Measurements from ENCODE around the gene KCNIP3. TPM values are rescaled to one million over a fixed set of nuclear protein-coding genes. Genes with fewer than 3 reads are reported as not detected.

KCNIP3 gene
- total RNA-seq, 1 donor from 2014 or later = 6.0 TPM

DNA sequence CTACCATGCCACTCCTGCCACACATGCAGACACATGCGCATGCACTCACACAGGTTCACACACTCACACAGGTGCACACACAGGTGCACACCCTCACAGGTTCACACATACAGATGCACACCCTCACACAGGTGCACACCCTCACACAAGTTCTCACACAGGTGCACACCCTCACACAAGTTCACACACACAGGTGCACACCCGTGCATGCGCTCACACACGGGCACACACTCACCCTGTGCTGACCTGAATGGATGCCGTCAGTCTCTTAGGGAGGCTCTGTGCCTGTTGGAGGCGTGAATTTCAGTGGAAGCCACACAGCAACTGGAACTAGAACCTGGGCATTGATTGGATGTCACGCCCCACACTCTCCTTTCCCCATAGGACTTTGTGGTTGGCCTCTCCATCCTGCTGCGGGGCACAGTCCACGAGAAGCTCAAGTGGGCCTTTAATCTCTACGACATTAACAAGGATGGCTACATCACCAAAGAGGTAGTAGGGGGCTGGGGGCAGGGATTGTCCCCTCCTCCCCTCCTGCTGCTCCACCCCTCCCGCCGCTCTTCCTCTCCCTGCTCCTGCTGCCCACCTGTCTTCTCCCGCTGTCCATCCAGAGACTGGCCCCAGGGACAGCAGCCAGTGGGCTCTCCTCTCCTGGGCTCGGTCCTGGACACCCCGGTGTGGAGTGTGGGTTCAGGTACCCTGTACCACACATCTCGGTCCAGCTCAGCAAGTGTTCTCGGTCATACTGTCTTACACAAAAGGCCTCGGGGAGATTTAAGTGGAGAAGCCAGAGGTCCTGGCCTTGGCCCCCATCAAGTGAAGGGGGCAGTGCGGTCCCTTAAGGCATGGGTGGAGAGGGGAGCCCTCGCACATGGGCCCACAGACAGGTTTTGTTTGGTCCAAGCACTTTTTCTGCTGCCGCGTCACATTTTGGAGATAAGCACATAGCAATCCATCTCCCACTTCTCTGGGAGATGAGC is 84.4 kb downstream of the KCNIP3 start:
- no peak for DNase-seq (ENCODE audit: low spot score)
- no peaks in the 10 kb centered on the region for H3K9me3 Mint-ChIP-seq (ENCODE audit: low read depth)
- peaks cover 11% of the 10 kb centered on the region for H3K27me3 Mint-ChIP-seq (ENCODE audit: low read depth)
- no peak overlapping the region for H3K27ac Mint-ChIP-seq (ENCODE audit: unreplicated experiment)
- H3K4me3 Mint-ChIP-seq (ENCODE audit: unreplicated experiment) = no peak overlapping the region
- peaks cover 4% of the 10 kb centered on the region for H3K4me1 Mint-ChIP-seq (ENCODE audit: low read depth)
- TF ChIP-seq CTCF (IDR thresholded peaks at IDR 0.05) = no peak
- peaks cover 1% of the 10 kb centered on the region for H3K36me3 Mint-ChIP-seq (ENCODE audit: low read depth)

GRCh38 chr2:95382192-95382591 is 85.0 kb downstream of the KCNIP3 start:
- Mint-ChIP-seq H3K4me3 (ENCODE audit: unreplicated experiment) (no peak overlapping the region), H3K27ac (ENCODE audit: unreplicated experiment) (no peak overlapping the region), H3K4me1 (ENCODE audit: low read depth) (peaks cover 4% of the 10 kb centered on the region), H3K27me3 (ENCODE audit: low read depth) (peaks cover 11% of the 10 kb centered on the region), H3K9me3 (ENCODE audit: low read depth) (no peaks in the 10 kb centered on the region), H3K36me3 (ENCODE audit: low read depth) (peaks cover under 1% of the 10 kb centered on the region)
- no peak for TF ChIP-seq CTCF (IDR thresholded peaks at IDR 0.05)
- no peak for DNase-seq (ENCODE audit: low spot score)

DNA sequence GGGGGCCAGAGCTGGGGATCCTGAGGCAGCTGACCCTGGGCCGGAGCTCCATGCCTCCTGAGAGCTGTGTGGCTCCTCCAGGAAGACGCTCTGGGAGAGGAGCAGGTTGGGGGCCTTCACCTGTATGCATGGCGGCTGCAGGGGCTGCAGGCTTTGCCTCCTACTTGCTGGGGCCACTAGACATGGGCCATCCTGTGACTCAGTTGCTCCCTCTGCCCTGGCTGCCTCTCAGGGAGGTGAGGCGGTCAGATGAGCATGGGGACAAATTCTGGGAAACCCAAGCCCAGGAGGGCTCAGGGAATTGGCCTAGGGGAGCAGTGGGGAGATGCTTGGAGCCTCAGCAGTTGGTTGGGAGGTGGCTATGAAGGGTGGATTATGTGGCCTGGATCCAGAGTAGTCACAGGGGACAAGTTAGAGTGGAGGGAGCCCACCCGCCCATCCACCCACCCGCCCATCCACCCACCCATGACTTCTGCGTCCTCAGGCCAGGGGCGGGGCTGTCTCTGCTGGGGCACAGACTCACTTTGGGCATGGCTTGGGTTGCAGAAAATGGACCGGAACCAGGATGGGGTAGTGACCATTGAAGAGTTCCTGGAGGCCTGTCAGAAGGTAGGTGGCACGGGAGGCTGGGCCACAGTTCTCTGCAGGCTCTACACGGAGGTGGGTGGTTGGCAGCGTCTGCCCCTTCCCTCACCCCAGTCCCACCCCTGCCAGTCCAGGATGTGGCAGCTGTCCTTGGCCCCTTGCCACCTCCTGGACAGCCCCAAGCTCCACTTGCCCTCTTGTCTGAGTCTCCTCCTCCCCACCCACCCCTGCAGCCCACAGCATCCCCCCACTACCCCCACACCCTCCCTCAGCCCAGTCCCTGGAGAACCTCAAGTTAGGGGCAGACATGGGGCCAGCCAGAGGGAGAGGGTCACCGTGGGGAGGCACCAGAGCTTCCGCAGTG is 85.8 kb downstream of the KCNIP3 start:
- no peak overlapping the region for H3K4me3 Mint-ChIP-seq (ENCODE audit: unreplicated experiment)
- no peaks in the 10 kb centered on the region for H3K36me3 Mint-ChIP-seq (ENCODE audit: low read depth)
- TF ChIP-seq CTCF (IDR thresholded peaks at IDR 0.05) = no peak
- H3K4me1 Mint-ChIP-seq (ENCODE audit: low read depth) = peaks cover 4% of the 10 kb centered on the region
- DNase-seq (ENCODE audit: low spot score) = no peak
- peaks cover 14% of the 10 kb centered on the region for H3K27me3 Mint-ChIP-seq (ENCODE audit: low read depth)
- H3K9me3 Mint-ChIP-seq (ENCODE audit: low read depth) = no peaks in the 10 kb centered on the region
- H3K27ac Mint-ChIP-seq (ENCODE audit: unreplicated experiment) = no peak overlapping the region

DNA sequence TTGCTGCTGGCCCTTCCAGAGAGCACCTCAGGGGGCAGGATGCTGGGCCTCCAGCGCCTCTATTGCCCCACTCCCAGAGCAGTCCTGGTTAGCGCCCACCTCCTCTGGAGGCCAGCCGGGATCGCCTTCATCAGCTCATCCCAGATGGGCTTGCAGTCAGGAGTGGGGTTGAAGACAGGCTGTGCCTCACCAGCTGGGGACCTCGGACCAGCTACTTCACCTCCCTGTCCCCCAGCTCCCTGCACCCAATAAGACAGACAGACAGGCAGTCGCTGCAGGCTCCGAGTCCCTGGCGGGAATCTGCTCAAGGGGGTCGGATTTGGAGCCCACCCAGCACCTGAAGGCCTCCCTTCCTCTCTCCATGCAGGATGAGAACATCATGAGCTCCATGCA is 86.5 kb downstream of the KCNIP3 start:
- Mint-ChIP-seq H3K36me3 (ENCODE audit: low read depth) (no peaks in the 10 kb centered on the region), H3K27ac (ENCODE audit: unreplicated experiment) (no peak overlapping the region), H3K4me1 (ENCODE audit: low read depth) (peaks cover 4% of the 10 kb centered on the region), H3K4me3 (ENCODE audit: unreplicated experiment) (no peak overlapping the region), H3K27me3 (ENCODE audit: low read depth) (peaks cover 14% of the 10 kb centered on the region), H3K9me3 (ENCODE audit: low read depth) (no peaks in the 10 kb centered on the region)
- no peak for TF ChIP-seq CTCF (IDR thresholded peaks at IDR 0.05)
- no peak for DNase-seq (ENCODE audit: low spot score)

Measured in chondrocyte (in vitro differentiated cells).